EH (cell line): Measurements from ENCODE around the gene COL8A2.

Experiments used
- DNase-seq: peaks from one replicate; pipeline ENCODE4 v3.0.0-alpha.2; 2015; ENCODE audit warnings: low read depth

The COL8A2 gene

GRCh38 chr1:36157973-36158826 lies 33.2 kb upstream of the COL8A2 start:
- no peak for DNase-seq

DNA sequence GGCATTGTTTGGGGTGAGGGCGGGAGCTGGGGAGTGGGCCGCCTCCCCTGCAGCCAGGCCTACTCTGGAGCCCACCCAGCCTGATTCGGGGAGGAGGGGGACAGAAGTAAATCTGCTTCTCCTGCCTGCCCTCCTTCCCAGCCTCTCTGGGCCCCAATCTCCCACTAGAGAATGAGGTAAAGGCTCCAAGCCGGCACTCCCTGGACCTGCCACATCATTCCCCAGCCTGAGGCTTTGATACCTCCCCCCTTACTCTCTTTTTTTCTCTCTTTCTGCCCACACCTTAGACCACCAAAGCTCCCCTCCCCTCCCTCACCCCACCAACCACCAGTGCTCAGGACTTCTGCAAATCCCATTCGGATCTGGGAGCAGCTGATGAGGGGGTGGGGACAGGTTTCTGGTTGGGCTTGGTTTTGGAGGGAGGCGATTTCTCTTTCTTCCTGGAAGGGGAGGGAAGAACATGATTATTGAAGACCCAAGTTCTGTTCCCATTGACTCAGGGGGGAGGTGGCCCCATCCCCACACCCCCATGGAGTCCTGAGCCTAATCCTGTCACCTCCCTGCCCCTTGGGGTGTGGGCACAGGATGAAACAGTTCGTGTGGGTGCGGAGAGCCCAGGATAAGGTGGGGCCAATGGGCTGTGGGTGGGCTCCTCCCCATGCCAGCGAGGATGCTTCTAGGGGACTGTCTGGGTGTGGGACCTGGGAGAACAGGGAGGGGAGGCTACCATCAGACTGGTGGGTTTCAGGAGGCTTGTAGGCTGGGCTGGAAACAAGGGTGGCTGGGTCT lies 32.3 kb upstream of the COL8A2 start:
- peak; percentile 44 for DNase-seq

DNA sequence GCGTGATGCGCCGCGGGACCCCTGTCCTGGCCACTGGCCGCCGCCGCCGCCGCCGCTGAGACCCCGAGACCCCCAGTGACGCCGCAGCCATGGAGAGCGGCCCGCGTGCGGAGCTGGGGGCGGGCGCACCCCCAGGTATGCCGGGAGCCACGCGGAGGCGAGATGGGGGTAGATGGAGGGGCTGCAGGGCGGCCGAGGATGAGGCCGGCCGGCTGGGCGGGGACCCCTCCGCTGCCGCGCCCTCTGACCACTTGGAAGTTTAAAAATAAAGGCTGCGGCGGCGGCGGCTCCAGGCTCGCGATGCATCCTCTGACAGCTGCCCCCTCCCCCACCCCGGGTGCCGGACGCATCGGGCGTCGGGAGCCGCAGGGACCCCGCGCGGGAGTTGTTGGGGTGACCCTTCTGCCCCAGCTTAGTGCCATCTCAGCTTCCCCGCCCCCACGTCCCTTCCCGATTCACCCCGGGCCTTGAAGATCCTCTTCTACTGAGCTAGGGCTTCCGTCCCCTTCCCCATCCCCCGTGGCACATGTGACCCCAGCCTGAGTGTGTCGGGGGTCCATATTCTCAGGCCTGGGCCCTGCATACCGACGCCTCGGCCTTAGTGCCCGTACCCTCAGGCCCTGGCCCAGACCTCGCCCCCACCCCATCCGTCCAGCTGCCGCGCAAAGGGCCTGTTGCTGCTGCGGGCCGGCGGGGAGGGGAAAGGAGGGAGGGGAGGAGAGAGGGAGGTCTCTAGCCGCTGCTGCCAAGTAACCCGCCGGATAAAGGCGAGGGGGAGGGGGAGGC lies 31.5 kb upstream of the COL8A2 start:
- peak; percentile 69 for DNase-seq

- DNase-seq = peak; percentile 85
Measured at GRCh38 chr1:36155408-36156328, 30.6 kb upstream of the COL8A2 start, which contains the start of gene MAP7D1. Gene MAP7D1, plus strand, starts transcription at chr1:36156160. Its CDS starts 258 bp downstream, at chr1:36156418.

GRCh38 chr1:36154765-36155407 lies 29.9 kb upstream of the COL8A2 start:
- no peak for DNase-seq

DNA sequence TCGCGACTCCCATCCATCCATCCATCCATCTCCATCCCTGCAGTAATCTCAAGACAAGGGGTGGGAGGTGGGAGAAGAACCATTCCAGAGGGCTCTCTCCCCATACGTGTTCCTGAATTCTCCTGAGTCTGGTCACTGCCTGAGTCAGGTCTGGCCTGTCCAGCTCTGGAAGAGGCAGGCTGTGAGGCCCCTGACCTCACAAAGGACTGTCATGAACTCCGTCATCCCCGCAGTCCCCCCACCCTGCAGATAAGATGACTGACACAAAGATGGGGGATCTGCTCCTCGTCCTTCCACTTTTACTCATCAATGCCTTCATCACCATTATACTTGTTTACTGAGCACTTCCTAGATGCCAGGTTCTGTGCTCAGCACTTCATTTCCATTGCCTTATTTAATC lies 29.3 kb upstream of the COL8A2 start:
- no peak for DNase-seq

GRCh38 chr1:36153476-36153875 lies 28.5 kb upstream of the COL8A2 start:
- no peak for DNase-seq

DNA sequence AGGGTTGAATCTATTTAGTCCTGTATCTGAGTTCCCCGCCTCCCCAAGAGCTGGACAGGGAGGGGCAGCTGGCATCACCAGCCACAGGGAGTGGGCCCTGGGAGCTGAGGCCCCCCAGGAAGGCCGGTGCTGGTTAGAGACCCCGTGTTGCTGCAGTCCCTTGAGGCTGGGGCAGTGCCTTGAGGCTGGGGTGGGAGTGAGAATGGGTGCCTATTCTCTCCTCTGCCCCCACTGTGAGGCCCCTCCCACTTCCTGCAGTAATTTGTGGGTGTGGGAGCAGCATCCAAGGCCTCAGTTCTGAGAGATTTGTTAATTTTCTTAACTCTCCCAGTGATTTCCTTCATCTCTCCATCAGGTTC lies 26.8 kb upstream of the COL8A2 start:
- peak; percentile 55 for DNase-seq

DNA sequence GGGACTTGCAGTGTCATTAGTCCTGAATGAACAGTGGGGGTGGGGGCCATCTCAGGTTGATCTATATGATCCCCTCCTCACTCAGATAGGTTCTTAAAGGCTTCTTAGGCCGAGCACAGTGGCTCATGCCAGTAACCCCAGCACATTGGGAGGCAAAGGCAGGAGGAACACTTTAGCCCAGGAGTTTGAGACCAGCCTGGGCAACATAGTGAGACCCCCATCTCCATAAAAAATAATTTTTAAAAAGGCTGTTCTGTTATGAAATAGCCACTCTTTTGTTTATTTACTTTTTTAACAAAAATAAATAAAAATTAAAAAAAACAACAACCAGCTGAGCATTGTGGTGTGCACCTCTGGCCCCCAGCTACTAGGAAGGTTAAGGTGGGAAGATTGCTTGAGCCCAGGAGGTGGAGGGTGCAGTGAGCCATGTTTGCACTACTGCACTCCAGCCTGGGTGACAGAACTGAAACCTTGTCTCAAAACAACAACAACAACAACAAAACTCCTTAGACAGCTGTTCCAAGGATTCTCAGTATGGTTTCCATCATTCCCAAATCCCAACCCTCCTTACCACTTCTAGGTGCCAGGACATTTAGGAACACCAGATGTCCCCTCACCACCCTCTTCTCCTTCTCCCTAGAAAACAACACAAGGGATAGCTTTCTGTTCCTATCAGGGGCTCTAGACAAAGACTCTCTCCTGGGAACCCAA lies 26.3 kb upstream of the COL8A2 start:
- no peak for DNase-seq

DNA sequence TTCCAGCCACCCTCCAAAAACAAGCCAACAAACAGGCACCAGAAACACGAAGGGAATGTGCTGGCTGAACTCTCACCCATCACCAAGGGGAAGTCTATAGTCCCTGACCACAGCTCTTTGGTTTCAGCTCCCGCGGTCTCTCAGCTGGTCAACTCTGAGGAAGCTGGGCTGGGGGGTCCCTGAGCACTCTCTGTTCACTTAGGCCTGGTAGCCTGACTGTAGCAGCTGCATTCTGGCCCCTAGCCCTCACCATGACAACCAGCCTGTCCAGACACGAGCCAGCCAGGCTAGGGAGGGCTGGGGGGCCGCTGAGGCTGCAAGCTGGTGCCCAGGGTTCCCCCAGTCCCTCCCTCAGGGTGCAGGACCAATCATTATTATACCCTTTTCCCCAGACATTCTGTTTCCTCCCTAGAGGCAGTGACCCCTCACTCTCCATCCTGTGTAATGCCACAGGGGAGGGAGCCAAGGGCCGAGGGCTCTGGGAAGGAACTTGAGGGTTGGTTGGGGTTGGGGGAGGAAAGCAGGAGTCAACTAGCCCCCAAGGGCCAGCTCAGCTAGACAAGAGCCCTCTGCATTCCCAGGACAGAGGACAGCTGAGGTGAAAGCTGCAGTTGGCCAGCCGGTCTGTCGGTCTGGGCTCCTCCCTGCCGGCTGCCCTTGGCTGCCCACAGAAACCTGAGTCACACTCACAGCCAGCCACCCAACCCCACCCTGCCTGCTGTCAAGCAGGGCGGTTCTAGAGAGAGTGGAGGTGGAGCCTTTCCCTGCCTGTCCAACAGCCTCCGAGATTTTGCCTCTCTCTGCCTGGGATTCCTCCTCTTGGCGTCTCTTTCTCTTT lies 25.5 kb upstream of the COL8A2 start:
- DNase-seq = peak; percentile 98

DNA sequence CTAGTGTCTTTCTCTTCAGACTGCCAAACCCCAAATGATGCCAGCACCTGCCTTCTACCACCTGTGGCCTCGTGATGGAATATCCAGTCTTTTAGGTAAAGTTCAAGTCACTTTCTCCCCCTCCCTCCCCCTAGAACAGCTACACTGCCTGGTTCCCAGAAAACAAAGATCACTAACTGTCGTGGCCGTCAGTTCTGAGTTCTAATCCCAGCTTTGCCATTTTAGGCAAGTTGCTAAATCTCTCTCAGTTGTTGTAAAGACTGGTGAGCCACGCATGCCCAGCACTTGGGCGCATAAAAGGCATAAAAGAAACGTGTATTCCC lies 24.9 kb upstream of the COL8A2 start:
- no peak for DNase-seq

DNA sequence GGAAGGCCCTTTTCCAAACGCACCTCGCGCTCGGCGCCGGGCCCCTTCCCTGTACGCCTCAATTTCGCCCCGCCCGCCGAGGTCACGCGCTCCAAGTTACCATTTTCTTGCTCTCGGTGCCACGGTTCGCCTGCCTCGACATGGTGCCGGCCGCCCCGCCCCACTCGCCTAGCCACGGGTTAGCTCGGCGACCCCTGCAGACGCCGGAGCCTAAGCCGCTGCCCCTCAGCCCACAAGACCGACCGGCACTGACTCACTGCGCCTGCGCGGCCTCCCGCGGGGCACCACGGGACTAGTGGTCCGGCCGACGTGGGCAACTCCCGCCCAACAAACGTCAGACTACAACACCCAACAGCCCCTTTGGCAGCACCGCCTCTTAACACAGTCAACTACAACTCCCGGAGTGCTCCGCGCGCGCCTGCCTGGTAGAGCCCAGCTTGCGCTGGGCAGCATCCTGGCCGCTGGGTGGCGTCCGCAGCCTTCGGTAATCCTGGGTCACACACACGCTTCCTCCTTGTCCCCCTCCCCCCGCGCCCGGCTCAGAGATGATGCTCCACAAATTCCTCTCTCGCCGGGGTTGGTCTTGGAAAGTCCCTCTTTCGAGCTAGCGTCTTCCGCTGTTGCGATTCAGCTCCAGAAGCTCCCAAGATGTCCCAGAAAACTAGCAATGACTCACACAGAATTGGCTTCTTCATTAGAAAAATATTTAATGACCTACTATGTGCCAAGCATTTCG lies 24.4 kb upstream of the COL8A2 start, which contains the start of gene TRAPPC3:
Gene TRAPPC3 (minus strand): TSS at position 250 of the 736 bp plus-strand sequence. CDS start 108 bp downstream, at position 142.
- peak; percentile 100 for DNase-seq

- no peak for DNase-seq
Measured at GRCh38 chr1:36148821-36149236, 23.8 kb upstream of the COL8A2 start.

DNA sequence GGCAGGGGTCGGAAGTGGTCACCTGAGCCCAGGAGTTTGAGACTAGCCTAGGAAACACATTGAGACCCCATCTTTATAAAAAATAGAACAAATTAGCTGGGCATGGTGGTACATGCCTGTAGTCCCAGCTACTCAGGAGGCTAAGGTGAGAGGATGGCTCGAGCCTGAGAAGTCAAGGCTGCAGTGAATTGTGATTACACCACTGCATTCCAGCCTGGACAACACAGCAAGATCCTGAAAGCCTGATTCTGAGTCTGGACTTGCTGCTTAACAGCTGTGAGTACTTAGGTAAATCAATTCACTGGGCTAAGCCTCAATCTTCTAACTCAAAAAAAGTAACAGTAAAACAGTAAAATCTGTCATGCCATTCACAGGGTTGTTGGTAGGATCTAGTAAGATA lies 19.4 kb upstream of the COL8A2 start:
- DNase-seq = no peak

DNA sequence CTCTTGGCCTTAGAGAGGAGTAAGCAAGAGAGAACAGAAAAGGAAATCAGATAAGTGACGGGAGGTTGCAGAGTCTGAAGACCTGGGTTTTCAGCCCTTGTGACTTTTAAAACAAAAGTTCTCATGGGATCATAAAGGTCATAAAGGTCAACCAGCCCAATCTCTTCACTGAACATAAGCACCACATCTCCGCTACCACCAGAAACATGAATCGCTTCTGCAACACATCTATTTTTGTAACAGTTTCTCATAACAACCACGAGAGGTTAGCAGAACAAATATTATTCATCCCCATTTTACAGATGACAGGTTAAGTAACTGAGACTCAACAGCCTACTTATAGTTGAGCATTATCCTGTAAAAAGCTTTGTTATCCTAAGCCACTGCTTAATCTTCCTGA lies 18.4 kb upstream of the COL8A2 start:
- DNase-seq = no peak

- peak; percentile 43 for DNase-seq
Measured at GRCh38 chr1:36142121-36142520, 17.1 kb upstream of the COL8A2 start.

DNA sequence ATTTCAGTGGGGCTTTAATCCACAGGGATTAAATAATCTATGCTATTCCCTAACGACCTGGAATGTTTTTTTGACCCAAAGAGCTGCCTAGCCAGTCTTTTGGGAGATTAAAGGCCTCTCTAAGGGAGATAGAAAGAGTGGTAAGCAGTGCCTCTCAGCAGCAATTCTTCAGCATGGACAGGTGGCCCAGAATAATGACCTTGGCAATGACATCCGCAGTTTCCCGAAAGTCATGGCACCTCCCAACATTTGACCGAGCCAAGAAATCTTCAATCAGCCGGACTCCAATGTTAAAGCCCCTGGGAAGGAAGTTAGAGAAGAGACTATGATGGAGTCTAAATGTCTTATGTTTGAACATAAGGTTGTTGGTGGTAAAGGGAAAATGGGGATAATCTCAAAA lies 14.5 kb upstream of the COL8A2 start:
- DNase-seq = no peak

DNA sequence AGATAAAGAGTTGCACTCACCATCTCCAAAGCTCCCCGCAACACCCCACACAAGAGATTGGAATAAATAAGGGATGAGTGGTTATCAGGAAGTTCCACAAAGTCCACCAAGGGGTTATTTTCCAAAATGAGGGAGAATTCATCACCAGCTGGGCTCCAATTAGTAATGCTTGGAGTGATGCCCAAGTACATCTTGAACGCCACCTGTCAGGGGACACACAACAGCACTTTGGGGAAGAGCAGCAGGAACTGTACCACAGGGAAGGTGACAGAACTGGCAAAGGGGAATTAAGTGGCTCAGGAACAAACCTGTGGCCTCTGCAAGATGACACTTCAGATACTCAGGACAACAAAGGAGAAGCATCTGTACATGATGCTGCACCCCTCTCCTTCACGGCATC lies 12.8 kb upstream of the COL8A2 start:
- DNase-seq = no peak

DNA sequence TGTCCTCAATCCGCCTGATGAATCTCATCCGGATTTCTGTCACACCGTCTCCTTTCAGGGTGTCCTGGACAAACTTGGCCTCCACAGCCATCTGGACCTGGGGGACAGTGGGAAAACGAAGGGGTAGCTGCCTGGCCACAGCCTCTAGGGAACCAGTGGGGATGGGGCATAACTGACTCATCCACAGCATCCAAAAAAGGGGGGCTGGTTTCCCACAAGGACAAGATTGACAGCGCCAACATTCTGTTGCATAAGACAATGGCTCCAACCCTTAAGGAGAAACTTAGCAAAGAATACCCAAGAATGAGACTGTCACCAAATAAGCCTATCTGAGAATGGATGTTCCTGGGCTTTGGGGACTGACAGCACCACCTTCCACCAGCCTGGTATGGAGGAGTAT lies 12.2 kb upstream of the COL8A2 start:
- DNase-seq = no peak
